Nasal cavity respiratory epithelium epithelial cell of viscerocranial mucosa (primary cell): ENCODE measurements around the gene NLE1. TPM values are rescaled to one million over a fixed set of nuclear protein-coding genes. Genes with fewer than 3 reads are reported as not detected.

Source experiments
- total RNA-seq: library from RNA; depleted of rRNA; stranded (reverse); fragments of >200 nt; gene quantifications from 2 replicates; pipeline ENCODE4 v1.2.3, GENCODE V29; 2014

NLE1 gene
- total RNA-seq: 19.1 and 20.8 TPM in 2 replicates

DNA sequence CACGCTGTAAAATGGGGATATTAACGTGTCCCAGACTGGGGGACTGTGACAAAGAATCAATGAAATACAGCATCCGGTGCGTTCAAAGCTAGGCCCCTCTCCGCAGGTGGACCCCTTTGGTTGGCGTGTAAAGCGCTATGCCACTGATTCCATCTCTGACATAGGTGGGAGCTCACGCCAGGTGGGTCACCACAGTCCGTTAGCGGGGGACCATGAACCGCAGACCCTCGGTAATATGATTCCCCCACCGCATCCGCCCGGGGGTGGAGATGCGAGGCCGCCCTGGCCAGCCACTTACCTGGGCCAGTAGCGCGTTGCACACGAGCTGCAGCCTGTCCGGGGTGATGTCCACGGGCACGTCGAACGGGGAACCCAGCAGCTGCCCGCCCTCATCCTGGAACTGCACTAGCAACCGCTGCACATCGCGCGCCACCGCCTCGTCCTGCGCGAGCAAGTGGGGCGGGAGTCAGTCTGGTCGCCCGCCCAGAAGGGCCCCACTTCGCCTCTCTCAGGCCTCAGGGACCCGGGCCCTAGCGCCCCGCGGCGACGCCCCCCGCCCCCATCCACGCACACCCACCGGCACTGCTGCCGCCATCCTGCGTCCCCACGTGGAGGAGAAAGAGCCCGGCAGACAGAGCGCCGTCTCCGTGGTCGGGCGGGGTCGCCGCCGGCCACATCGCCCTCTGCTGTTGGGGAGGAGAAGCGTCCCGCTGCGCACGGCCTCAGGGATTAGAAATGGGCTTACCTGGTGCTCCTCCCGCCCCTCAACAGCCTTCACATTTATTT is at the start of gene NLE1:
Gene NLE1 (minus strand): TSS at position 623 of the 786 bp plus-strand sequence. CDS start 28 bp downstream, at position 595.

GRCh38 chr17:35147375-35147905 is 5.3 kb upstream of the NLE1 start, which contains the start of gene UNC45B:
Gene UNC45B (plus strand): TSS chr17:35147817. CDS start chr17:35148264, 447 bp downstream.

DNA sequence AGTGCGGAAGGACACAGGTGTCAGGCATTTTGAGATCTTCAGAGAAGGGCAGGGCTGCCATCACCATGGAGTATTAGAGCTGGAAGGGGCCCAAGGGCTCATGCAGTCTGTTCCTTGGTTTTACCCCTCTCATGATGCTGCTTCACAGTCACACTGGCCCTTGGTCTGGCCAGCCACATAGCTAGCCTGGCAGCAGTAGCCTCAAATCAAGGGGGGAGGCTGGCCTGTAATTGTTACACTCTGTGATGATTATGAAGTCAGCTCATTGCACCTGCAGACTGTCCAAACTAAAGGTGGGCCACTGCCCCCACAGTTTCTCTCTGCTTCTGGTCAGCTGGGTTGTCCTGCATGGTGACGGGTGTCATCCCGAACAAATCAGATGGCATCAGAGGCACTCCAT is 20.8 kb downstream of the NLE1 start, which contains the start of gene FNDC8:
Gene FNDC8 (plus strand): TSS at position 301 of the 400 bp plus-strand sequence. CDS start 79 bp downstream, at position 380.

DNA sequence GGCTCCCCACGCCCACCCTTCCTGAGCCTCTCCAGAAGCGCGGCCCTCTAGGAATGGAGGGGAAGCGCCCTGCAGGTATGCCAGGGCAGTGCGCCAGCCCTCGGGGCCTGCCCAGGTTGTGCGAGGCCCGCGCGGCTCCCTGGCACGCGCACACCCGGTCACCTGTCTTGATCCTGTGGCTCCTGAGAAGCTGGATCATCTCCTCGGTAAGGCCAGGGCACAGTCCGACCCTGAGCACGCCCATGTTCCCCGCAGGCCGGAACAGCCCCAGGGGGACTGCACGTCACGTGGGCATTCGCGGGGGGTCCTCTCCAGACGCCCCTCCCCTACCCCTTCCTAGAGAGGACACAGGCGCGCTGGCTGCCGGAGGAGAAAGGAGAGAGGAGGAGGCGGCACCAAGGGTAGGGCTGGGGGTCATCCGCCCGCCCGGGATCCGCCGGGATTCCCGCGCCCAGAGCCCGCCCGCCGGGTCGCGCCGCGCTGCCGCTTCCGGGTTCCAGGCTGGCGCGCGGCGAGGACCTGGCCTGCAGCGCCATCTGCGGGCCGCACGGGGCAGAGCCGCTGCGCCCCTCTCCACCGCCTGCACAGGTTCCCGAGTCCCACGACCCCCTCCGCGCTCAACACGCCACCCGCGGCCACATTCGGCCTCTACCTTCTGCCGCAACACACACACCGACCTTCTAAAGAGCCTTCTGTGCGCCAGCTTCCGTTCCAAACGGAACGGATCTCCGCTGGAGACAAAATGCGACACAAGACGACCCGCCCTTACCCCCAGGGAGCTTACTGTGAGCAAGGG is 22.5 kb downstream of the NLE1 start, which contains the start of gene RAD51D:
Gene RAD51D (minus strand): TSS at position 491 of the 796 bp plus-strand sequence. CDS start 247 bp downstream, at position 244.

Other genes with a start within 250 kb of the NLE1 start
- gene CCT6B, start 180.8 kb downstream of the NLE1 start, total RNA-seq: 0.78 and 1.0 TPM in 2 replicates
- 15.7 and 16.7 TPM in 2 replicates for gene ZNF830, start 180.8 kb downstream of the NLE1 start, total RNA-seq
- 52.3 and 58.4 TPM in 2 replicates for gene LIG3, start 161.8 kb downstream of the NLE1 start, total RNA-seq
- 8.5 and 15.0 TPM in 2 replicates for gene RFFL, start 78.6 kb downstream of the NLE1 start, total RNA-seq
- gene RAD51D, start 22.4 kb downstream of the NLE1 start, total RNA-seq: 2.1 and 3.1 TPM in 2 replicates
- not detected in 2 replicates for gene FNDC8, start 20.7 kb downstream of the NLE1 start, total RNA-seq
- under 0.01 TPM in 2 replicates for gene UNC45B, start 5.5 kb upstream of the NLE1 start, total RNA-seq
- gene SLC35G3, start 52.1 kb upstream of the NLE1 start, total RNA-seq: not detected in 2 replicates
- 90.2 and 113 TPM in 2 replicates for gene SLFN5, start 100.8 kb upstream of the NLE1 start, total RNA-seq
- gene SLFN11, start 231.3 kb upstream of the NLE1 start, total RNA-seq: 1.6 and 6.5 TPM in 2 replicates